ENCODE measurements around the gene THG1L.
"Not testable (repeated sequence)": the region's sequence is repeated elsewhere in the genome, so short reads cannot be mapped to it uniquely, and the experiment has no call there.

Gene THG1L

DNA sequence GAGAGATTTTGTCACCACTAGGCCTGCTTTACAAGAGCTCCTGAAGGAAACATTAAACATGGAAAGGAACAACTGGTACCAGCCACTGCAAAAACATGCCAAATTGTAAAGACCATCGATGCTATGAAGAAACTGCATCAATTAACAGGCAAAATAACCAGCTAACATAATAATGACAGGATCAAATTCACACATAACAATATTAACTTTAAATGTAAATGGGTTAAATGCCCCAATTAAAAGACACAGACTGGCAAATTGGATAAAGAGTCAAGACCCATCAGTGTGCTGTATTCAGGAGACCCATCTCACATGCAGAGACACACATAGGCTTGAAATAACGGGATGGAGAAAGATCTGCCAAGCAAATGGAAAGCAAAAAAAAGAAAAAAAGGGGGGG is 8.3 kb upstream of the THG1L start:
- not testable (repeated sequence) for FAIRE-seq; DNase-seq (ENCODE audit: extremely low spot score, insufficient read length, low read depth)

DNA sequence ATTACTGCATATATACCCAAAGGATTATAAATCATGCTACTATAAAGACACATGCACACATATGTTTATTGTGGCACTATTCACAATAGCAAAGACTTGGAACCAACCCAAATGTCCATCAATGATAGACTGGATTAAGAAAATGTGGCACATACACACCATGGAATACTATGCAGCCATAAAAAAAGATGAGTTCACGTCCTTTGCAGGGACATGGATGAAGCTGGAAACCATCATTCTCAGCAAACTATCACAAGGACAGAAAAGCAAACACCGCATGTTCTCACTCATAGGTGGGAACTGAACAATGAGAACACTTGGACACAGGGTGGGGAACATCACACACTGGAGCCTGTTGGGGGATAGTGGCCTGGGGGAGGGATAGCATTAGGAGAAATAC is 4.6 kb upstream of the THG1L start:
- FAIRE-seq; DNase-seq (ENCODE audit: extremely low spot score, insufficient read length, low read depth): not testable (repeated sequence)

DNA sequence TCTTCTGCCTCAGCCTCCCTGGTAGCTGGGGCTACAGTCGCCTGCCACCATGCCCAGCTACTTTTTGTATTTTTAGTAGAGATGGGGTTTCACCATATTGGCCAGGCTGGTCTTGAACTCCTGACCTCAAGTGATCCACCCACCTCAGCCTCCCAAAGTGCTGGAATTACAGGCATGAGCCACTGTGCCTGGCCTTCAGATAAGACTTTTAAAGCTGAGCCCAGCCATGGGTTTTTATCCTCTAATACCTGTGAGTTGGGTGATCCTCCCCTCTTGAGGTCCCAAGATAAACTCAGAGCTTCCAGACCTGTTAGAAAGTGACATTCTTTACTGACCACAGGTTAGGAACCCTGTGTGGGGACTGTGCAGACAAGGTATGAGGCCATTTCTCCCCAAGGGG is 3.4 kb upstream of the THG1L start:
- not testable (repeated sequence) for DNase-seq (ENCODE audit: extremely low spot score, insufficient read length, low read depth); FAIRE-seq

DNA sequence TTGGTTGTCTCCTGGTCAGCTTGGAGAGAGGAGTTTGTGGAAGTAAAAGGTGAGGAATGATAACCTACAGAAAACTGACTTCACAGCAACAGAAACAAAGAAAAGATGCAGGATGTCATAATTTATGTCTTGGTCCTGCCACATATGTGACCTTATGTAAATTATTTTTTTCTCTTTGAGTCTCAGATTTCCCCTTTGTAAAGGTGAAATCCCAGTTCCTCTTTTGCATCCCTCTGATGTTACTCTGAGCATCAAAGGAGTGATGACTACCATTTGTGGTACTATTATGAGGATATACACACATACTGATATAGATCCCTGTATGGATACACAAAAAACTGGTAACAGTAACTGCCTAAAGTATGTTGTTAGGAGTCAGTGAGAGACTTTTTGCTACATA is 1.4 kb upstream of the THG1L start:
- FAIRE-seq (peak; percentile 81), DNase-seq (ENCODE audit: extremely low spot score, insufficient read length, low read depth) (no peak)

DNA sequence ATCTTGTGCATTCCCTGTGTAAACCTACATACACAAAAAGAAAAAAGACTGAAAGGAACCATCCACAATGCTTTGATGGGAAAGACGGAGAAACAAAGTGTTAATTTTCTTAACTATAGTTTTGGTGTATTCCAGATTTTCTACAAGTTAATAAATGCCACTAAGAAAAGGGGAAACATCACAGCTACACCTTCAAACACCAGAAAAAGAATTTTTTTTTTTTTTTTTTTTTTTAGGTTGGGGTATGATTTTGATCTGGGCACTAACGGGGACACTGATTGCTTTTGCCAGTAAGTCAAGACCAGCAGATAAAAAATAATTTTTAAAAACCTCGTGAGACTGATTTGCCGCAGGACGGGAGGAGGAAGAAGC is 334 bp upstream of the THG1L start:
- DNase-seq (ENCODE audit: extremely low spot score, insufficient read length, low read depth) (no peak), FAIRE-seq (peak; percentile 26)

DNA sequence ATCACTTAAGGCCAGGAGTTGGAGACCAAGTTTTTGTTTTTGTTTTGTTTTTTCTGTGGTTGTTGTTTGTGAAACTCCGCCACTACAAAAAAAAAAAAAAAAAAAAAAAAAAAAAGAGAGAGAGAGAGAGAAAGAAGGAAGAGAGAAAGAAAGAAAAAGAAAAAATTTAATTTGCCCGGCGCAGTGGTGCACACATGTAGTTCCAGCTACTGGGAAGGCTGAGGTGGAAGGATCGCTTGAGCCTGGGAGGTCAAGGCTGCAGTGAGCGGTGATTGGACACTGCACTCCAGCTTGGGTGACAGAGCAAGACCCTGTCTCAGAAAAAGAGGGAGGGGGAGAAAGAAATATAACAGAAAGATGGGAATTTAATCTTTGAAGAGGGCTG is 902 bp downstream of the THG1L start:
- no peak for FAIRE-seq
- DNase-seq (ENCODE audit: extremely low spot score, insufficient read length, low read depth), result no peak

DNA sequence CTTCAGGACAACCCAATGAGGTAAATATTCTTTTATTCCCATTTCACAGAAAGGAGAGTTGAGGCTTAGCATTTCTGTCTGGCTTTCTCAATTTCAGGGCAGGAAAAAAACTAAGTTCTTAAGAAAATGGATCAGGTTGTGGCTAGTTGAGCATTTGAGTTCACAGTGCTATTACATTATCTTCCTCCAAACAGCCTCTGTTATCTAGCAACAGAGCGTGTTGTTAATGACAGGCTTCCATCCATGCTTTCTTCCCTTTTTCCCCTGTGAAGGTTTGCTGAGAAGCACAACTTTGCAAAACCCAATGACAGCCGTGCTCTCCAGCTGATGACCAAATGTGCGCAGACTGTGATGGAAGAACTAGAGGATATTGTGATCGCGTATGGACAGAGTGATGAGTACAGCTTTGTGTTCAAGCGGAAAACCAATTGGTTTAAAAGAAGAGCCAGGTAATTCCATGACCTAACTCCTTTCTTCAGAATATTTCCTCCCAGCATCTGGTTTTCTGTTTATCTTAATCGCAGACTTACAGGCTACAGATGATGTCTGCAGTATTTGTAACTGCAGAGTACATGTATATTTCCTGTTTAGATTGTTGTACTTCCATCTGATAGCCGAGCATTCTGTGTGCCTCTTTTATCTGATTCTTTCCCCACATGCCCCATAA is 1.5 kb downstream of the THG1L start:
- DNase-seq (ENCODE audit: extremely low spot score, insufficient read length, low read depth), result no peak
- no peak for FAIRE-seq

DNA sequence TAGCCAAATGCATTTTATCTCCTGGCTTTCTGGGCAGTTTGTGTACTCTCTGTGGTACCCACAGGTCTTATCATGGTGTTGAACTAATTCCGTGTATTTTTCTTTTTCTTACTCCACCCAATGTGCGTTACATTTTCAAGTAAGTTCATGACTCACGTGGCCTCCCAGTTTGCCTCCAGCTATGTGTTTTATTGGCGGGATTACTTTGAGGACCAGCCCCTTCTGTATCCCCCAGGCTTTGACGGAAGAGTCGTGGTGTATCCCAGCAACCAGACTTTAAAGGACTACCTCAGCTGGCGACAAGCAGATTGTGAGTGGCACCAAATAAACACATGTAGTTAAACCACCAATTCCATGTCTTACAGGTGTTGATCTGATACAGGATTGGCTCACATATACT is 3.2 kb downstream of the THG1L start:
- FAIRE-seq, result no peak
- no peak for DNase-seq (ENCODE audit: extremely low spot score, insufficient read length, low read depth)

DNA sequence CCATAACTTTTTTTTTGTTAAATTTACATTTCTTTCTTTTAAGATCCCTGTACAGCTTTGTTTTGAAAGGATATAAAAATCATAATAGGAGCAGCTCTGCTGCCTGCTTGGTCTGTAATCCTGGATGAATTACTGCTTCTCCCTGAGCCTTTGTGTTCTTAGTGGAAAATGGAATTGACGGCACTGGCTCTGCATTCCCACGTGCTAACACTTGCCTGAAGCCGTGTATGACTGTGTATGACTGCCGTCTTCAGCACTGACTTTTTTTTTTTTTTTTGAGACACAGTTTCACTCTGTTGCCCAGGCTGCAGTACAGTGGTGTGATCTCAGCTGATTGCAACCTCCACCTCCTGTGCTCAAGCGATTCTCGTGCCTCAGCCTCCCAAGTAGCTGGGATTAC is 4.8 kb downstream of the THG1L start:
- no peak for DNase-seq (ENCODE audit: extremely low spot score, insufficient read length, low read depth)
- FAIRE-seq, result no peak

DNA sequence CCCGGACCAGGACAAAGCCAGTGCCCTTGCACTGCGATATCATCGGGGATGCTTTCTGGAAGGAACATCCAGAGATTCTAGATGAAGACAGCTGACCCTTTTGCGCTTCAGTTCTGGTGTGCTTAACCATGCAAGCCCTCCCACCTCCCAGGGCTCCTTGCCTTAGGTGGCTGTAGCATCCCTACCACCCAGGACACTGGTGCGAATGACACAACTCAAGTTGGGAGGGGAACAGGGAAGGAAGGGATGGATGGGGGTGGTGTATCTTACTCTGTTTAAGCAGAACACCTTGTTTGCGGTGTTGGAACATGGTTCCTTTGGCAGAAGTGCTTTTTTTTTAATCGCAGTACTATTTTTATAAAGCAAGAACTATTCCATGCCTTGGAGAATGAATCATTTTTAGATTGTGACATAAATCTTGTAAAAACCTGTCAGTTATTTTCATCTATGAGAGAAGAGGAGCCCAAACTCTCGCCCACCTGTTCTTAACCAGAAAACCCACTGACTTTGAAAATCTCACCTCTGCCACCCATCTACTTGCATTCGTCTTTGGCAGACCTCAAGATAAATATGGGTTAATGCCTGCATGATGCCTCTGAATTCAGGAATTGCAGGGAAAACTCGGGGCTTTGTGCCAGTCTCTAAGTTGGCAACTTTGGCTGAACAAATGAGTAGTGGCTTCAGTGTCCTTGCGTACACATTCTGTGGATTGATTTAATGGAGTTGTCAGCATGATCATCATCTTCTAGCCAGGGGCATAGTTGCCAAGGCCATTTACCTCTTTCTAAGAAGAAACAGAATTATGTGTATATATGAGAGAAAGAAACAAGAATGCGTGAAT is 8.4 kb downstream of the THG1L start:
- no peak for DNase-seq (ENCODE audit: extremely low spot score, insufficient read length, low read depth)
- FAIRE-seq, result no peak

DNA sequence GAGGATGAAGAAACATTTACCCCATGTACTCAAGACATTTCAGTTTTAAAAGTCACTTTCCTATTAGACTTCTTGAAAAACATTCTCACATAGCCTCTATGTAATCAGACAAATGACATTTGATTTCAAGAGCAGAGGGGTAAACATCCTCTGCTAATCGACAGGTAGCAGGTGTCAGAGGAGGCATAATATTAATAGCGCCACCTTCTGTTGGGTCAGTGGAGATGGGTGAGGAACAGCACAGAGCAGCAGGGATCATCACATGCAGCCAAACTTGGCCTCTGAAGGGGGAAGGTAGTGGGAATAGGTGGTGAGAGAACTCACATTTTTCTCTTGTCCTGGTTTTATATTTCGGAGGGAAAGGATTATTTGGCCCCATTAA is 9.0 kb downstream of the THG1L start:
- peak; percentile 36 for FAIRE-seq

DNA sequence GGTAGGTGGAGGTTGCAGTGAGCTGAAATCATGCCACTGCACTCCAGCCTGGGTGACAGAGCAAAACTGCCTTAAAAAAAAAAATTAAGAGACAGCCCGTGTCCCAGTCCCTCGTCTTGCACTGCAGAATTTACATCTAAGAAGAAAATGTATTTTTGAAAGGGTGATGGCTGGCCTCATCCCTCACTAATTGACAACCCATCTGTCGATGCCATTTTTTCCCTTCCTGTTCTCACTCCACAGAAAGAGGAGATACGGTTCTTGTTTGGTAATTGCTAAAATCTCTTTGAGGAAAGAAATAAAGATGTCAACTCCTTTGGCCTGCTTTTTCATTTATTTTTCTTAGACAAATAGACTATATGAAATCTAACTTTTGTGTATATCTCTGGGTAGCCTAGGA is 9.9 kb downstream of the THG1L start:
- DNase-seq (ENCODE audit: extremely low spot score, insufficient read length, low read depth), result no peak
- no peak for FAIRE-seq

More for the DNA sequence above, 9.0 kb downstream of the THG1L start:
- DNase-seq (ENCODE audit: extremely low spot score, insufficient read length, low read depth), result no peak

DNA sequence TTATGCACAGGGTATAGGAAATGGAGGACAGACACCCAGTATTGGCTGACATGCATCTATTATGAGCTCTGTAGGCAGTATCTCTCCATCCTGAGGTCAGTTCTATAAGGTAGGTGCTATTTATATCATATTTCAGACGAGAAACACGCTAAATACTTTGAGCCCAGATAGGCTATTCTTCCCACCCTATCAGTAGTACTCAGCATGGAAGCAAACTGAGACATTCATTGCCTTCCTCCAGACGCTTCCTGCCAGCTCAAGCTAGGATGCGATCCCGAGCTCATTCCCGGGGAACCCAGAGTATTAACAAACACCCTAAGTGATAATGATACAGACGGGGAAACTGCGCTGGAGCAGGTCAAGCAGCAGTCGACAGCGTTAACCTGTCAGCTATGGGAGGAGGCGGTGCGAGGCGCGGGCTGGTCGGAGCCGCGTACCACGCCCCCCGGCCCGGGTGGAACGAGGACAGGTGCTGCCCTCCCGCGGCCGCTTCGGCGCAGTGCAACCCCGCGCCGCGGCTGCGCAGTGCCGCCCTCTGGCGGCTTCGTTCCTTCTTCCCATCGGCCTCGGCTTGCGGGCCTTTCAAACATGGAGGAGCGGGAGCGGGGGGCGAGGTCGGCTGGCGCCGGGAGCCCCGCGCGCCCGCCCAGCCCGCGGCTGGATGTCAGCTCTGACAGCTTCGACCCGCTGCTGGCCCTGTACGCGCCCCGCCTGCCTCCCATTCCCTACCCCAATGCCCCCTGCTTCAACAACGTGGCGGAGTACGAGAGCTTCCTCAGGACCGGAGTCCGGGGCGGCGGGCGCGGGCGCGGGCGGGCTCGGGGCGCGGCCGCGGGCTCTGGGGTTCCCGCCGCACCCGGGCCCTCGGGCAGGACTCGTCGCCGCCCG is 12.2 kb downstream of the THG1L start, which contains the start of gene LSM11:
Gene LSM11 (plus strand): TSS at position 550 of the 888 bp plus-strand sequence. CDS start 39 bp downstream, at position 589.
- DNase-seq (ENCODE audit: extremely low spot score, insufficient read length, low read depth), result peak; percentile 88
- peak; percentile 91 for FAIRE-seq

DNA sequence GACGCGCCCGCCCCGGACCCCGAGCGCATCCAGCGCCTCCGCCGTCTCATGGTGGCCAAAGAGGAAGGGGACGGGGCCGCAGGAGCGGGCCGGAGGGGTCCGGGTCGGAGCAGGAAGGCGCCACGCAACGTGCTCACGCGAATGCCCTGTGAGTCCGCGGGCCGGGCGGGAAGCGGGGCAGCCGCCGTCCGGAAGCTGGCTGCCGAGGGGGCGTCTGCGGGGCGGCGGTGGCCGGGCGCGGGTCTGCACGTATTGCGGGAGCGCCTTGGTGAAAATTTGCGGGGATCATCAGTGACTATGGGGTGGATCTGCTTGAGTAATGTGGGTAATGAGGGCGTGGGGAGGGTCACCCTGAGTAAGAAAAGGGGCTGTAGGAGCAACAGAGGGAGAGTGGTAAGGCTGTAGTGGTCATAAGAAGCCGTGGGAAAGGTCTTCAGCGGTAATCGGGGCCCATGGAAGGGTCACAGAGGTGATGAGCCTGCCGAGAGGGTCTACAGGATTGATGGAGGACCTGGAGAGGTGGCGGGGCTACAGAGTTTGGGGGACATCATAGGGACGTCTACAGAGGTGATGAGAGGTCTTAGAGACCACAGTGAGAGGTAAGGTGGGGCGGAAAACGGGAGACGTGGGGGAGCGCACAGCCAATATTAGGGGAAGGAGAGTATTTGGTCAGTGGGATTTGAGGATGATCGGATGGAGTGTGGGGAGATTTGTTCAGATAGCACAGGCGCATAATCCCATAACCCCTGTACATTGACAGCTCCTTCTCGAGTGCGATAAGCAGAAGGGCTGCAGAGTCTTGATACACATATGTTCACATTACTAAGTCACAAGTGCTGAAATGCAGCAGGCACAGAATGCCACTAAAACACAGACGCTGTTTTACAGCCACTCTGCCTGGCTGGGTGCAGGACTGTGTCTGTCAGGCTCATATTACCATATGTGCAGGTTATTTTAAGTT is 13.1 kb downstream of the THG1L start:
- DNase-seq (ENCODE audit: extremely low spot score, insufficient read length, low read depth) (no peak), FAIRE-seq (no peak)

DNA sequence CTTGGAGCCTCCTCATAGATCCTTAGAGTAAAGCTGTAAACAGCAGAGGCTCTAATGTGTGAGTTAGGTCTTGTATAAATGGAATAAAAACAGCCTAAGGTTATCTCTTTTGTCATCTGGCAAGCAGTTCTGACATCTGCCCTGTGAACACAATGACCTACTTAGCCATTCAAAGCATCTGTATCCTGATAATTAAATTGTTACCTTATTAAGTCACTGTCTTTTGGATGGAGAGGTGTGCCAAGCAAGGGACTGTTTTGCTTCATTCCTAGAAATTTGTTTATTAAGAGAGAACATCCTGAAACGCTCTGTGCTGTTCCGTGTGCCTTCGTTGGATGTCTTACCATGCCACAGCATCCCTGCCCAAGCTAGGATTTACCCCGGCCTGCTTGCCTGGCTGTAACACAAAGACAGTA is 13.8 kb downstream of the THG1L start:
- no peak for FAIRE-seq
- no peak for DNase-seq (ENCODE audit: extremely low spot score, insufficient read length, low read depth)

DNA sequence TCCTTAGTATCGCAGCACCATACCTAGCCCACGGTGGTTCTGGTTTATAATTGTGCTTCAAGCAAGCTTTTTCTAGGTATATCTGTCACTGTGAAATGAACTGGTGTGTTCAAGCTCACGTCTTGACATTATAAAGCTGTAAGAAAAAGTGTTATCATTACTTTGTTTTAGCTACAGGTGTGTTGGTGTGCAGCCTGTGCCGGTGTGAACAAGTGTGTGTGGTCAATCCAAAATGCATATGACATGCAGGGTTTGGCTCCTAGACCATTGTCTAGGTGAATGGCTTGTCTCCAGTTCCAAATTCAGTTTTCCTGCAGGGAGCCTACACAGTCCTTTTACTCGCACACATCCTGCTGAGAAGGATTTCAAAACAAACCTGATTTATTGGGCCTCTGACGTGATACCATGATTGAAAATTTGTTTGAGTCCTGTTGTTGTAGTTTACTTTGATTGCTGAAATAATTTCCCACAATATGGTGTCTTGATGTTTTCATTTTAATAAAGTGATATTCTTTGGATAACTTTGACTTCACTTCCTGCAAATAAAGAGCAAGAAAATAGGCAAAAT is 16.0 kb downstream of the THG1L start:
- FAIRE-seq (no peak), DNase-seq (ENCODE audit: extremely low spot score, insufficient read length, low read depth) (no peak)

DNA sequence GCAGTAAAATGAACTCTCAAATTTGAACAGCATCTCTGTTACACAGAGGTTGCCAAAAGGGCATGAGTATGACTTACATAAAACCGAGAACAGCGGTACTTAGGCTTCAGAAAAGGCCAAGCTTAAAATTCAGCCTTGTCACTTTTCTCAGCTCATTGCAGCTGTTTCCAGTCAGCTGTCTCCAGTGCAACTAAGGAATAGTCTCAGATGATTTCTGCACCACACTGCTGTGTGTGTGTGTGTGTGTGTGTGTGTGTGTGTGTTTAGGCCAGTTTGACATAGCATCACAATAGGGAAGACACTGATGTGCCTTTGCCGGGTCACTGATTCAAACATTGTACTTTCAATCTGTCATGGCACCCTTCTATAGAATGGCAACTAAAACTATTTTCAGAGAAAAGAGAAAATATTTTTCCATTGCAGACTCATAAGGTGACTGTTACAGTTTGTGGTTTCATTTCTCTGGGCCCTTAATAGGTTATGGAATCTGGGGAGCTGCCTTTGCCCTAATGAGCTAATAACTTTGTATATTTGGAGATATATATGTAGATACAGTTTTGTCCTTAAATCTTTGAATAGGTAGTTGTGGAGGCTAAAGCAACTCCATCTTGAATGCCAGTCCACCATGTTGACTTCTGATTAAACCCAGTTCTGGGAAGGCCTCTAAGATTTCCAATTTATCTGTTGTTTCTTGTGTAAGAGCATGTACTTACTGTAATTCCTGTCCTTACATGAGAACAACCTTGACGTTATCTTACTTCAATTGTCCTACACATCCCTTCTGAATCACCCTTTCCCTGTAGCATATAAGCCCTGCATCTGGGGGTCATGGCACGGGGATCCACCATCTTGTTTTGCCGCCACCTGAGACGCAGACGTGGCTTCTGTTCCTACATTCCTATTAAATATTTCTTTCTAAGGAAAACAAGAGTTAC is 16.8 kb downstream of the THG1L start:
- FAIRE-seq (no peak), DNase-seq (ENCODE audit: extremely low spot score, insufficient read length, low read depth) (no peak)

All from GM18507 (cell line).